ENCODE measurements around the gene ZCCHC7.

Gene ZCCHC7

DNA sequence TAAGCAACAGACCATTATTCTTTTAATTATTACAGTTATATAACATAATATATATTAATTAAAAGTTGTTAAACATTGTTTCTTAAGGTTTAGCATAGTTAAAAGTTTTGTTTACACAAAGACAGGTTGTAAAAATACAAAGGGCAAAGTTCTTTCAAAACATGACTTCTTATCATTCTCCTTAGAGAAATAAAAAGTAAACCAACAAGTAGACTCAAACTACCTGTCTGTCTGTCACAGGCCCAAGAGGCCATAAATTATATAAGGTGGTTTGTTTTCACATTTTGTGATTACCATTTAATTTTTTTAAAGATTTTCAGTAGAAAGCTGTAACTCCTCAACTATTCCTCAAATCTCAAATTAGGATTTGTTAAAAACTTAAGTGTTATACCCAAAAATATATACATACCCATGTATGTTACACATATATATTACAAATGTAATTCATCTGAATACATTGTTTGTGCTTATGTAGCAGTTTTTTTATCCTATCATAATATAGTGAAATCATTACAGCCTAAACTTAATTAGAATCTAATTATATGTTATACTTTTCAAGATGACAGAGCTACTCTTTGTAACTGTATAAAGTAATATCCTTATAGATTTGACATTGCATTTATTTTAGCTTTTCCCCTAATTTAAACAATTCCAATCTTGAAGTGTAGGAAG lies 208.3 kb downstream of the ZCCHC7 start:
- in situ Hi-C loops (cut with MboI; ENCODE audit: low sequenced_read_pairs), result no loop called here

- in situ Hi-C loops (cut with MboI; ENCODE audit: low sequenced_read_pairs), result no loop called here
Observed at GRCh38 chr9:37329576-37329975, 209.2 kb downstream of the ZCCHC7 start.

- in situ Hi-C loops (cut with MboI; ENCODE audit: low sequenced_read_pairs), result no loop called here
Observed at GRCh38 chr9:37331871-37332270, 211.5 kb downstream of the ZCCHC7 start.

DNA sequence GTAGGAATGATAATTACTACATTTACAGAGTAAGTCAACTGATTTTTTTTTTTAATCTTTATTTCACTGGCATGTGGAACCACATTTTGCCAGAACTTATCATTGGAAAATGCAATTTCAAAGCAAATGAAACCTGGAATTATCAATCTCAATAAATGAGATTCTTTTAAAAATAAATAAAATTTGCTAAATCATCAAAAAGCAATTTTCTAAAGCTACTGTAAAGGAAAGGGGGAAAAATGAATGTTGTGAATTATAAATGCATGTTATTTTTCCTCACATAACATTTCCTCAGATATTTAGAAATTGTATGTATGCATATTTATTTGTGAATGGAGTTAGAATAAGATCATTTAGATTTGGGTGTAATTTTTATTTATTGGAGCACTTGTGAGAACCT lies 212.2 kb downstream of the ZCCHC7 start:
- in situ Hi-C loops (cut with MboI; ENCODE audit: low sequenced_read_pairs), result no loop called here

DNA sequence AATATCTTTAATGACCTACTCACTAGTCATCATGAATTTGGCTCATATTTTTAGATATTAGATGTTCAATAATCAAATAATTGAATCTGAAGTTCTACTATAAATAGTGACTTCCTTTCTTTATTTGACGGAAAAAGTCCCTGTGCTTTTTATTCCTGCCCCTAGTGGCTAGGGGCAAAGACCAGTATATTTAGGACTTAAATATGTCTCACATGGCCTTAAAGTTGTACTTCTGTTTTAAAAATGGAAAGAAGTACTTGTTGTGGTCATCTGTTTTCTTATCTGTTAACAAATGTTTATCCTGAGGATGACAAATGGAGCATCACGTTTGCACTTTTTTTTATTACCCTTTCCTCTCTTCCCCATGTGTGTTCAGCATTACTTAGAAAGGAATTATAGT lies 212.9 kb downstream of the ZCCHC7 start:
- in situ Hi-C loops (cut with MboI; ENCODE audit: low sequenced_read_pairs), result no loop called here

GRCh38 chr9:37335238-37335637 lies 214.9 kb downstream of the ZCCHC7 start:
- in situ Hi-C loops (cut with MboI; ENCODE audit: low sequenced_read_pairs), result no loop called here

DNA sequence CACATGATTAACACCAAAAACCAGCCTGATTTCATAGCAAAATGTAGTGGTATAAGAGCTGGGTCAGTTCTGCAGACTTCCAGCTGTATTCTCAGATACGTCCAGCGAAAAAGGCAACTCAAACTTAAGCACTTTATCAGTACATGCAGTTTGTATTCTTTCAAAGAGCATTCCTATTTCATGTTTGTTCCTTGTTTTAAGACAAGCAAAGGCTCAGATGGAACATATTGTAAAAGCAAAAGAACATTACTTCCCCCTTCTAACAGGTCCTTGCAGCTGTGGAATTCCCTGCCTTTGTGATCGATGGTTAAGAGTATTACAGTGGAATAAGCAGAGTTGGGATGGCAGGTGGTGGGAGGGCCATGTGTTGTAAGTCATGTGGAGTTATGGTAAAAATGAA lies 215.8 kb downstream of the ZCCHC7 start:
- in situ Hi-C loops (cut with MboI; ENCODE audit: low sequenced_read_pairs), result no loop called here

DNA sequence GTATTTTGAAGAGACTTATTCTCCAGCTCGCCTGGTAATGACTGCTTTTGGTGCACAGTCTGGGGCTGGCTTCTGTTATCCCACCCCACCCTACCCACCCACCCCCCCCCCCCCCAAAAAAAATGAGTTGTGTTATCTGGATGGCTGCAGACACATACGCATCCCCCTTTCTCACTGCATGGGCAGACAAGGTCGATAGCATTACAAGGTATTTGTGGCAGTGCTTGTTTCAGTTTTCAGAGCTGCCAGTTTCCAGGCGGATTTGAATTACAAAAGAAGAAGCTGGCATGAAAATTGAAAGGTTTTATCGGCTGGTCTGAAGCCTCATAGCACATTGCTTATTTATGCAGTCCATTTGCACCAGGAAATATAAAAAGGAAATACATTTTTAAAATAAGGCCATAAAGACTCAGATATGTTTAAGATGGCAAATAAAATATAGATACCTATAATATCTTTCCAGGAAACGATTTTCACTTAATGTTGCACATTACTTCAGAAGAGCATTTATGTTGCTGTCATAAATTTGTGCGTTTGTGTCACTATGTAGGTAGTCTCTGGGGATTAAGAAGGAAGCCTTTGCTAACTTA lies 217.0 kb downstream of the ZCCHC7 start:
- in situ Hi-C loops (cut with MboI; ENCODE audit: low sequenced_read_pairs), result no loop called here

GRCh38 chr9:37338218-37338617 lies 217.8 kb downstream of the ZCCHC7 start:
- in situ Hi-C loops (cut with MboI; ENCODE audit: low sequenced_read_pairs), result no loop called here

DNA sequence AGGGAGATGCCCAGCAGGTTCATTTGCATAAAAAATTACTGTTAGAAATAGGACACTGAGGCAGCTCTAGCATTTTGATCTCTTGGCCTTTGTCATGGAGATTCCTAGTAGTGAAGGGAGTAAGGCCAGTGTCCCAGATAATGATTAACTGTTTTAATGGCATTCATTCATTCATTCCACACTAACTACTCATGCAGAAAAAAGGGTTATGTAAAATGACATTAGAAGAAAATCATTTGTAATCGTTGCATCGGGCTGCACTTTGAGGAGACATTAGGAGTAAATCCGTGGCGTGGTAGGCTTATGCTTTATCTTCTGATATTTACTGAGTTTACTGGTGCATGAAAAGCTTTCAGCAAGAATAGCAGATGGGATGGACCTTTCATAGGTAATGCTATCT lies 219.5 kb downstream of the ZCCHC7 start:
- in situ Hi-C loops (cut with MboI; ENCODE audit: low sequenced_read_pairs), result no loop called here

GRCh38 chr9:37340961-37341360 lies 220.6 kb downstream of the ZCCHC7 start:
- in situ Hi-C loops (cut with MboI; ENCODE audit: low sequenced_read_pairs), result no loop called here

DNA sequence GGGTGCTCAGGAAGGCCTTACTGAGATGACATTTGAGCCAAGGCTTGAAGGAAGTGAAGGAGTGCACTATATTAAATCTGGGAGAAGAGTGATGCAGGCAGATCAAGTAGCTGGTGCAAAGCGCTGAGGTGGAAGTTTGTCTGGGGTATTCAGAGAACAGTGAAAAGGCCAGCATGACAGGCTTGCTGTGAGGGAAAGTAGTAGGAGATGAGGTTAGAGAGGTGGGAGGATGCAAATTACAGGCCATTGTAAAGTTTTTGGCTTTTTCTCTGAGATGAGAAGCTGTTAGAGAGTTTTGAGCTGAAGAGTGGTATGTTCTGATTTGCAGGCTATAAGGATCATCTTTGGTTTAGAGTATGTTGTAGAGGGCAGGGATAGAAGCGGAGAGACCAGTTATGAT lies 221.3 kb downstream of the ZCCHC7 start:
- in situ Hi-C loops (cut with MboI; ENCODE audit: low sequenced_read_pairs), result no loop called here

DNA sequence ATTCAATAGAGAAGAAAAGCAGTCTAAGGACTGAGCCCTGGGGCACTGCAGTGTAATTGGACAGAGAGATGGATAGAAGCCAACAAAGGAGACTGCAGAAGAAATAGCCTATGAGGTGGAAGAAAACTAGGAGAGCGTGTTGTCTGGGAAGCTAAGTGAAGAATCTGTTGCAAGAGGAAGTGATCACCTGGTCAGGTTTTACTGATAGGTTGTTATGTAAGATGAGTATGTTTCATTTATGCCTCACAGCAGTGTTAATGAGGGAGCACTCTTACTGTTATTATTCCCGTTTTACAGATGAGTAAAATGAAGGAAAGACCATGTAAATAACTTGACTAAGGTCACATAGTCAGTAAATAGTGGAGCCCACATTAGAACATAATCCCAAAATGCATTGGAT lies 222.1 kb downstream of the ZCCHC7 start:
- in situ Hi-C loops (cut with MboI; ENCODE audit: low sequenced_read_pairs), result no loop called here

- in situ Hi-C loops (cut with MboI; ENCODE audit: low sequenced_read_pairs), result no loop called here
Observed at GRCh38 chr9:37342895-37343294, 222.5 kb downstream of the ZCCHC7 start.

GRCh38 chr9:37343724-37344123 lies 223.3 kb downstream of the ZCCHC7 start:
- in situ Hi-C loops (cut with MboI; ENCODE audit: low sequenced_read_pairs), result no loop called here

DNA sequence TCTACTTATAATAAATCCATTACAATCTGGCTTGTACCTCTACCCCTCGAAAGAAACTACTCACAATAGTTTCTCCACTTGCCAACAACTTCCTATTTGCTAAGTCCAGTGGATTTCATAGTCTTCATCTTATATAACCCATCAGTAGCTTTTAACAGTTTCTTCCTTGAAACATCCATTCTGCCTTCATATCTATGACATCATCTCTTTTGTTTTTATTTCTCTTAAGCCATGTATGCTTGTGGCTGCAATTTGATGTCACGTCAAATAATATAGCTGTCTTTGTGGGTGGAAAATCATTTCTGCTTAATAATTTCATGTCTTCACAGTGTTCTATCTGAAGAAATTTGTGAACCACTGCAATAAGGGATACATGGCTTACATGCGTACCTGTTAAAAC lies 224.7 kb downstream of the ZCCHC7 start:
- in situ Hi-C loops (cut with MboI; ENCODE audit: low sequenced_read_pairs), result no loop called here

GRCh38 chr9:37348917-37349316 lies 228.5 kb downstream of the ZCCHC7 start:
- in situ Hi-C loops (cut with MboI; ENCODE audit: low sequenced_read_pairs), result no loop called here

GRCh38 chr9:37350486-37351190 lies 230.3 kb downstream of the ZCCHC7 start:
- in situ Hi-C loops (cut with MboI; ENCODE audit: low sequenced_read_pairs), result loop anchor here (25.0 kb wide), 1 partner anchor 463 kb away; no protein-coding TSS in a partner anchor

GRCh38 chr9:37353791-37354190 lies 233.4 kb downstream of the ZCCHC7 start:
- in situ Hi-C loops (cut with MboI; ENCODE audit: low sequenced_read_pairs), result loop anchor here (25.0 kb wide), 1 partner anchor 466 kb away; no protein-coding TSS in a partner anchor

DNA sequence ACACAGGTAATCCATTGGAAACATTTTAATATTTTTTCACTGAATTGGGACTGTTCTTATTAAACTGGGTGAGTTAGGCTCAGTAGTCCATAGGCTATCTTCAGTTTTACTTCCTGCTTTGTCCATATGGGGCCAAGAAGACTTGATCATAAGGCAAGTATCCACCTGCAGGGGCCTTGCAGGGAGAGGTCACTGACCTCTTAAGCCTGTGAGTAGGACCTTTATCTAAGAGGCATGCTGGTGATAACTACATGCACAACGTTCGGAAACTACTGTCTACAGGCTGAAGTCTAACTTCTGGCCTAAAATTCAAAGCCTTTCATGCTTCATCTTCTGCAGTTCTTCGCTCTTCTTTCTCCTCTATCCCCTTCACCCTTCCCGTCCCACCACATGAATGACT lies 242.1 kb downstream of the ZCCHC7 start:
- in situ Hi-C loops (cut with MboI; ENCODE audit: low sequenced_read_pairs), result loop anchor here (25.0 kb wide), 1 partner anchor 475 kb away; no protein-coding TSS in a partner anchor

- in situ Hi-C loops (cut with MboI; ENCODE audit: low sequenced_read_pairs), result loop anchor here (25.0 kb wide), 1 partner anchor 476 kb away; no protein-coding TSS in a partner anchor
Observed at GRCh38 chr9:37363124-37363523, 242.8 kb downstream of the ZCCHC7 start.

DNA sequence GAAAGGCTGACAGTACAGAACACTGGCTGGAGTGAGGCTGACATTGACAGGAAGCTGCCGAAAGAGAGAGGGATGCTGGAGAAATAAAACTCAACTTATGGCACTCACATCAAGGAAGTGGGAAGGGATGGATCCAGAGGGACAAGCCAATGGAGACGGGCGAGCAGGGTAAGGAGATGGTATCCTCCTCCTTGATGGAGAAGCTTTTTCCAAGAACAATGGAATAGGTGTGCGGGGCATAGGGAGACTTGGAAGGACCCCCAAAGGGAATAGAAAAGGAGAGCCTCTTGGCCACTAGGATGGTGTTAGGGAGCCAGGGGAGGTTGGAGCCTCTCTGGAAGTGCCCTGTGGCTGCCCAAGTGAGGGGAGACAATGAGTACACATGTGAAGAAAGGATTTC lies 243.8 kb downstream of the ZCCHC7 start:
- in situ Hi-C loops (cut with MboI; ENCODE audit: low sequenced_read_pairs), result loop anchor here (25.0 kb wide), 1 partner anchor 477 kb away; no protein-coding TSS in a partner anchor
